Ovary (tissue), 9 donors: ENCODE results near the gene SCN5A. TPM values are rescaled to one million over a fixed set of nuclear protein-coding genes. Genes with fewer than 3 reads are reported as not detected.

ENCODE experiments used
- DNase-seq, 5 donors: peaks; one replicate each; pipeline ENCODE4 v3.0.0-alpha.2; 2019 to 2020
- H3K27ac ChIP-seq, 2 donors: fragments of 200-600 bp; one replicate each; pipeline versions ENCODE4 v1.5.1 to v1.8.0; 2019 to 2022
- H3K27me3 ChIP-seq: fragments of 200-600 bp; one replicate; pipeline ENCODE4 v1.8.0; 2022
- H3K36me3 ChIP-seq: fragments of 200-600 bp; sonication (generic); one replicate; pipeline ENCODE4 v1.5.1; 2019
- H3K4me1 ChIP-seq: one replicate; pipeline ENCODE4 v1.8.1; 2013; ENCODE audit warnings: mild to moderate bottlenecking, moderate library complexity; ENCODE audit not compliant: insufficient read depth
- H3K4me3 ChIP-seq: fragments of 200-600 bp; sonication (generic); one replicate; pipeline ENCODE4 v1.5.1; 2017
- H3K9me3 ChIP-seq, 2 donors: fragments of 200-600 bp in 1 of 2; sonication (generic) in 1 of 2; one replicate each; pipeline versions ENCODE4 v1.5.1 to v1.8.1; 2013 to 2019; ENCODE audit warnings: mild to moderate bottlenecking in 1 of 2, moderate library complexity in 1 of 2
- EP300 ChIP-seq: sonication (generic); formaldehyde crosslinking; IDR thresholded peaks from one replicate; pipeline ENCODE4 v1.6.1; 2017; ENCODE audit warnings: antibody characterized with exemption
- POLR2A ChIP-seq: fragments of 450-650 bp; IDR thresholded peaks from one replicate; pipeline ENCODE4 v1.6.1; 2017; ENCODE audit warnings: antibody characterized with exemption, mild to moderate bottlenecking, moderate library complexity
- WGBS, 3 donors: extraction: QIAGEN DNeasy Blood & Tissue Kit in 1 of 3; methylation state at CpG; one replicate each; pipeline versions ENCODE4 v1.1.5 to v1.1.7; 2013 to 2017; 5-methylcytosine and 5-hydroxymethylcytosine counted together
- intact Hi-C, 4 donors: fragments of 100-400 bp; cut with DNase I; formaldehyde crosslinking; loops; one replicate each; pipeline versions ENCODE4 v1.11.0 to v1.15.1; 2022 to 2023
- polyA plus RNA-seq, 2 donors: library from polyadenylated mRNA; stranded (reverse); fragments of 200-250 nt in 1 of 2; fragments of 350-450 nt in 1 of 2; fragmentation: Illumina TruSeq in 1 of 2; extraction: RNeasy Lipid Tissue Mini Kit (QIAGEN cat#74804) in 1 of 2; gene quantifications; one replicate each; pipeline ENCODE4 v1.2.3, GENCODE V29; 2013 to 2014
- total RNA-seq, 7 donors: library from RNA; depleted of rRNA in 2 of 7; stranded (reverse); fragments of >200 nt in 2 of 7; fragmentation: NEBNext Ultra II Directional in 3 of 7; extraction: Animal tissue kit (Norgen Biotek cat#: 25700) in 3 of 7; gene quantifications; one replicate each; pipeline versions ENCODE4 v1.1.0 to v1.2.4, GENCODE V29; 2016 to 2023
- TF ChIP-seq, protein P1 (sequence below), 3 donors: fragments of 450-650 bp in 2 of 3; fragments of 200-600 bp in 1 of 3; IDR thresholded peaks; one replicate each; pipeline versions ENCODE4 v1.5.1 to v1.8.0; 2016 to 2022; ENCODE audit warnings: antibody characterized with exemption in 3 of 3, mild to moderate bottlenecking in 1 of 3
- donor health status: DM: no; HTN: no; CAD: no; lungs with moderate emphysema.
- donor health status: DM: no; HTN: no; CAD: no.
- donor health status: Bipolar disorder and iron deficiency.
- donor health status: DM: yes; HTN: yes; CAD: no.
- donor health status: DM: no; HTN: no; CAD: no.
- donor health status: DM: yes; HTN: yes; CAD: no.

Gene SCN5A
- total and polyA plus RNA-seq, 9 donors = 0.67 to 4.7 (median 2.1) TPM

DNA sequence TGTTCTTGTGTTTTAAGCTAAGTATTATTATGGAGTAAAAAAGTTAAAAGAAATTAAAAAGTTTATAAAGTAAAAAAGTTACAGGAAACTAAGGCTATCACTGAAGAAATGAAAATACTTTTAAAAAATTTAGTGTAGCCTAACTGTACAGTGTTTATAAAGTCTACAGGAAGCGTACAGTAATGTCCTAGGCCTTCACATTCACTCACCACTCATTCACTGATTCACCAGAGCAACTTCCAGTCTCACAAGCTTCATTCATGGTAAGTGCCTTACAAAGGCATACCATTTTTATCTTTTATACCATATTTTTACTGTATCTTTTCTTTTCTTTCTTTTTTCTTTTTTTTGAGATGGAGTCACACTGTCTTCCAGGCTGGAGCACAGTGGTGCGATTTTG is 40.7 kb upstream of the SCN5A start:
- no peak overlapping the region for H3K4me3 ChIP-seq
- H3K4me1 ChIP-seq = no peaks in the 10 kb centered on the region
- H3K9me3 ChIP-seq = no peaks in the 10 kb centered on the region
- H3K36me3 ChIP-seq = no peaks in the 10 kb centered on the region
- WGBS, 3 donors = 86 to 97% (median 88%) methylated on average over 2 of the region's 2 CpGs
- H3K27me3 ChIP-seq = no peaks in the 10 kb centered on the region
- TF ChIP-seq EP300 (no peak), POLR2A (no peak)
- TF ChIP-seq, protein P1, sequence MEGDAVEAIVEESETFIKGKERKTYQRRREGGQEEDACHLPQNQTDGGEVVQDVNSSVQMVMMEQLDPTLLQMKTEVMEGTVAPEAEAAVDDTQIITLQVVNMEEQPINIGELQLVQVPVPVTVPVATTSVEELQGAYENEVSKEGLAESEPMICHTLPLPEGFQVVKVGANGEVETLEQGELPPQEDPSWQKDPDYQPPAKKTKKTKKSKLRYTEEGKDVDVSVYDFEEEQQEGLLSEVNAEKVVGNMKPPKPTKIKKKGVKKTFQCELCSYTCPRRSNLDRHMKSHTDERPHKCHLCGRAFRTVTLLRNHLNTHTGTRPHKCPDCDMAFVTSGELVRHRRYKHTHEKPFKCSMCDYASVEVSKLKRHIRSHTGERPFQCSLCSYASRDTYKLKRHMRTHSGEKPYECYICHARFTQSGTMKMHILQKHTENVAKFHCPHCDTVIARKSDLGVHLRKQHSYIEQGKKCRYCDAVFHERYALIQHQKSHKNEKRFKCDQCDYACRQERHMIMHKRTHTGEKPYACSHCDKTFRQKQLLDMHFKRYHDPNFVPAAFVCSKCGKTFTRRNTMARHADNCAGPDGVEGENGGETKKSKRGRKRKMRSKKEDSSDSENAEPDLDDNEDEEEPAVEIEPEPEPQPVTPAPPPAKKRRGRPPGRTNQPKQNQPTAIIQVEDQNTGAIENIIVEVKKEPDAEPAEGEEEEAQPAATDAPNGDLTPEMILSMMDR (IDR thresholded peaks at IDR 0.05) = no peak
- H3K27ac ChIP-seq = no peak overlapping the region
- intact Hi-C loops = no loop called here
- no peak for DNase-seq

DNA sequence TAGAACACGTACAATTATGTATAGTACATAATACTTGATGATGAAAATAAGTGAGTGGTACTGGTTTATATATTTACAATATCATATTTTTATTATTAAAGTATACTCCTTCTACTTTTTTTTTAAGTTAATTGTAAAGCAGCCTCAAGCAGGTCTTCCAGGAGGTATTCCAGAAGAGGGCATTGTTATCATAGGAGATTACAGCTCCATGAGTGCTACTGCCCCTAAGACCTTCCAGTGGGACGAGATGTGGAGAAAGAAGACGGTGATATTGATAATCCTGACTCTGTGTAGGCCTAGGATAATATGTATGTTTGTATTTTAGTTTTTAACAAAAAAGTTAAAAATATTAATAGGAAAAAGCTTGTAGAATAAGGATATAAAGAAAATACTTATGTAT is 40.3 kb upstream of the SCN5A start:
- H3K27me3 ChIP-seq = no peaks in the 10 kb centered on the region
- intact Hi-C loops = no loop called here
- no peak overlapping the region for H3K27ac ChIP-seq
- no peaks in the 10 kb centered on the region for H3K36me3 ChIP-seq
- WGBS, 3 donors = 70 to 85% (median 73%) methylated on average over 3 of the region's 3 CpGs
- H3K9me3 ChIP-seq = no peaks in the 10 kb centered on the region
- no peak overlapping the region for H3K4me3 ChIP-seq
- TF ChIP-seq POLR2A = no peak
- TF ChIP-seq EP300 = no peak
- TF ChIP-seq, protein P1 (IDR thresholded peaks at IDR 0.05) = no peak
- no peaks in the 10 kb centered on the region for H3K4me1 ChIP-seq
- no peak for DNase-seq

DNA sequence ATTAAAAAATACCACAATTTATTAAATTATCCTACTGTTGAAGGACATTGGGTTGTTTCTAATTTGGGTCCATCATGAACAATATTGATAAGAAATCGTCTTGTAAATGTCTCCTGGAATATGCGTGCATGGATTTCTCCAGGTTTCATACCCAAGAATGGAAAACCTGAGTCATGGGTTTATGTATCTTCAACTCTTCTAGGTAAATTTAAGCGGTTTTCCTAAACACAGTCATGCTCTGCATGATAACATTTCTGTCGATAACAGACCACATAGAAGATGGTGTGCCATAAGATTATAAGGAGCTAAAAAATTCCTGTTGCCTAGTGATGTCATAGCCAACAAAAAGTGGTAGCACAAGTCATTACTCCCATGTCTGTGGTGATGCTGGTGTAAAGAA is 39.9 kb upstream of the SCN5A start:
- intact Hi-C loops = no loop called here
- 71 to 89% (median 72%) methylated on average over 4 of the region's 4 CpGs for WGBS, 3 donors
- H3K36me3 ChIP-seq = no peaks in the 10 kb centered on the region
- H3K4me3 ChIP-seq = no peak overlapping the region
- no peak overlapping the region for H3K27ac ChIP-seq
- no peaks in the 10 kb centered on the region for H3K4me1 ChIP-seq
- TF ChIP-seq, protein P1 (IDR thresholded peaks at IDR 0.05) = no peak
- no peak for TF ChIP-seq POLR2A
- TF ChIP-seq EP300 = no peak
- no peaks in the 10 kb centered on the region for H3K9me3 ChIP-seq
- DNase-seq = no peak
- no peaks in the 10 kb centered on the region for H3K27me3 ChIP-seq

DNA sequence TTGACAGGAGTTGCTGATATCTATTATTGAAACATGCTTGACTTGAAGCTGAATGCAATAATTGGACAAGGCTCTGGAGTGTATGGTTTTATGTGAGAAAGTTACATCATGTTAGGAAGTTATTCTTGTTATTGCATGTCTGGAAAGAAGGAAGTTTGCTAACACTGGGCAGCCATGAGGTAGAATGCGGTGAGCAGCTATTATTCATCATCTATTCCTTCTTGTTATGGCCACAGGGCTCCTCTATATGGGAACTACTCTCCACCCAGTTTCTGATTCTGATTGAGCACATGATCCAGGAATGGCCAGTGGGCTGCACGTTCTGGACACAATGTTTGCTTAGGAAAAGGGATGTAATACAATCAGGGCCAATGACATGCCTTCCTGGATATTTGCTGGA is 37.8 kb upstream of the SCN5A start:
- TF ChIP-seq, protein P1 (IDR thresholded peaks at IDR 0.05) = no peak
- TF ChIP-seq EP300 (no peak), POLR2A (no peak)
- H3K27me3 ChIP-seq = no peaks in the 10 kb centered on the region
- no peaks in the 10 kb centered on the region for H3K4me1 ChIP-seq
- intact Hi-C loops = no loop called here
- no peak overlapping the region for H3K4me3 ChIP-seq
- DNase-seq = no peak
- WGBS, 3 donors = 58 to 73% (median 67%) methylated on average over 2 of the region's 2 CpGs
- no peaks in the 10 kb centered on the region for H3K36me3 ChIP-seq
- H3K9me3 ChIP-seq = no peaks in the 10 kb centered on the region
- H3K27ac ChIP-seq = no peak overlapping the region

DNA sequence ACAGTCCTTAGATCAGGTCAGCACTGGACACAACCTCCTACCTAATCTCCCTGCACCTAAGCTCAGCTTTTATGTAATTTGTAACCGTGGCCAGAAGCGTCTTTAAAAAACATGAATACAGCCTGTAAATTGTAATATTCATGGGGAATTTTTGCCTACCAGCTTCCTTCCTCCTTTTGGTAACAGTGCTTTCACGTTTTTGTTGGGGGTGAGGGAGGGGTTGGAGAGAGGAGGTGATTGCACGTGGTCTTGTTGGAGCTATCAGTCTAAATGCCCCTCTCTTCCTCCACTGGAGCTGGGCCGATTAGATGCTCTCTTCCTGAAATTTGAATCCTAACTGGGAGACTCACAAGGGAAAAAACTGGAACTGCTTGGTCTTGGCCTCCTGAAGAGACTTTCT is 35.1 kb upstream of the SCN5A start:
- Histone ChIP-seq H3K4me1 (no peaks in the 10 kb centered on the region), H3K27me3 (no peaks in the 10 kb centered on the region), H3K27ac (no peak overlapping the region), H3K4me3 (no peak overlapping the region), H3K36me3 (no peaks in the 10 kb centered on the region), H3K9me3 (no peaks in the 10 kb centered on the region)
- intact Hi-C loops = no loop called here
- no peak for TF ChIP-seq POLR2A
- no peak for TF ChIP-seq EP300
- TF ChIP-seq, protein P1 (IDR thresholded peaks at IDR 0.05) = no peak
- WGBS, 3 donors = 40 to 46% (median 44%) methylated on average over 5 of the region's 5 CpGs
- DNase-seq = no peak
